Activated naive CD4-positive, alpha-beta T cell treated with Interleukin-2 at 50 U/mL for 16 hours (primary cell): Measurements from ENCODE around the gene SRSF12.
"Not testable (repeated sequence)": the region's sequence is repeated elsewhere in the genome, so short reads cannot be mapped to it uniquely, and the experiment has no call there.

ENCODE experiments used
- DNase-seq: peaks from one replicate; pipeline ENCODE4 v3.0.0-alpha.2; 2020

The SRSF12 gene

DNA sequence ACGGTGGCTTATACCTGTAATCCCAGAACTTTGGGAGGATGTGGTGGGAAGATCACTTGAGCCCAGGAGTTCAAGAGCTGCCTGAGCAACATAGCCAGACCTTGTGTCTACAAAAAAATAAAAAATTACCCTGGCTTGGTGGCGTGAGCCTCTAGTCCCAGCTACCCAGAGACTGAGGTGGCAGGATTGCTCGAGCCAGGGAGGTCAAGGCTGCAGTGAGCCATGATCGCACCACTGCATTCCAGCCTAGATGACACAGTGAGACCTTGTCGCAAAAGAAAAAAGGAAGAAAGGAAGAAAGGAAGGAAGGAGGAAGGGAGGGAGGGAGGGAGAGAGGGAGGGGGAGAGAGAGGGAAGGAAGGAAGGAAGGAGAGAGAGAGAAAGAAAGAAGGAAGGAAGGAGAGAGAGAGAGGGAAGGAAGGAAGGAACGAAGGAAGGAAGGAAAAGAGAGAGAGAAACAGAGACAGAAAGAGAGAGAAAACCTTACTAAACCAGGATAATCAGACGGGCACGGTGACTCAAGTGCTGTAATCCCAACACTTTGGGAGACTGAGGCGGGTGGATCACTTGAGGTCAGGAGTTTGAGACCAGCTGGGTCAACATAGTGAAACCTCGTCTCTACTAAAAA, 48.2 kb downstream of the SRSF12 start:
- DNase-seq: no peak

DNA sequence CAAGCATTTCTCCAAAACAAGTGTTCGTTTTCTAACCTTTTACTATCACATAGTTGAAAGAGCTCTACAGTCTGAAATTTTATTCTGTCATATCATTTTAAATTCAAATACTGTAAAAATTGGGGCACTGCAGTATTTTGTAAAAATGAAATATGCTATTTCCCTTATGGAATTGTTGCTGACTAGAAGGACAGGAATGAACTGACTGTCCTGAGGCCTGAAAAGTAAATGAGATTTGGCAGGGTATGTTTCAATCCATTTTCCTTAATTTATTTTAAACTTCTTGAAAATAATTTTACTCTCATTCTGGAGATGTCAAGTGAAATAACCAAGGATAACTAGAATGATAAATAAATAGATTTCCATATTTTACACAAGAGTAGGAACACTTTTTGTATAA, 49.2 kb downstream of the SRSF12 start:
- DNase-seq: no peak

DNA sequence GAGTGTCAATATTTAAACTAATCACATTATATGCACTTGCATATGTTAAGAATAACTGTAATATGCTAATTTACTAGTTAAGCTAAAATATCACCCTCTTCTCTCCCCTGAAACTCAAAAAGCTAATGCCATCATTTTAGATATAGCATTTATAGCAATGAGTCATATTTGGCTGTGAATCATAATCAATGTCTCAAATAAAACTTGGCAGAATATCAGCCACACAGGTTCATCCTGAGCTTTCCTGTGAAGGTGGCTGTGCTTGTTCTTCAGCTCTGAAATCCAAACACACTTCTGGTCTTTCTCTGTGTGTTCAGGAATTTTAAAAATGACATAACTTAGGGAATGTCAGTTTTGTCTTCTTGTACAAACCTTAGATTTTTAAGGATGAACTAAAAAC, 50.1 kb downstream of the SRSF12 start:
- DNase-seq: no peak

DNA sequence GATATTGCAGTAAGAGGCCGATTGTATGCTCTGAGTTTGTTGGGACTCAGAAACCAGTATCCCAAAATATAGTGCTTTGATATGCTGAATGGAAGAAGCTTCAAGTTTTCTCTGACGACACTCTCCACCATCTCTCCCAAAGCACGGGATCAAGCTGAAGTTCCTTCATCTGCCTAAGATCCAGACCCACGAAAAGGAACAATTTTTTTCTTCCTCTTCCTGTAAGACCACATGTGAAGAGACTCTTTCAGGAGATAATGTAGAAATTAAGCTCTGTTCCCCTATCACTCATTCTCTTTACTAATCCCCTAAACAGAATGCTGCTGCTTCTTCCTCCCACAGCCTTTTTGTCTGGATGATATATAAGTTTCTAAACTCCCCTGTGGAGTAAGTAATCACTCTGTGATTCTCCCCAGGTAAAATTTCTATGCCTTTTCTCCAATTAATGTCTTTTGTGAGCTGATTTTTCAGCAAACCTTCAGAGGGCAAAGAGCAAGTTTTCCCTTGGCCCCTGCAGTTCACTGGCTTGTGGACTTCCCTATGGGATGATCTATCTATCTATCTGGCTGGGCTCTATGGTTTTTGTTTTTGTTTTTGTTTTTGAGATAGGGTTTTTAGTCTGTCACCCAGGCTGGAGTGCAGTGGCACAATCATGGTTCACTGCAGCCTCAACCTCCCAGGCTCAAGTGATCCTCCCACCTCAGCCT, 50.8 kb downstream of the SRSF12 start:
- no peak for DNase-seq

DNA sequence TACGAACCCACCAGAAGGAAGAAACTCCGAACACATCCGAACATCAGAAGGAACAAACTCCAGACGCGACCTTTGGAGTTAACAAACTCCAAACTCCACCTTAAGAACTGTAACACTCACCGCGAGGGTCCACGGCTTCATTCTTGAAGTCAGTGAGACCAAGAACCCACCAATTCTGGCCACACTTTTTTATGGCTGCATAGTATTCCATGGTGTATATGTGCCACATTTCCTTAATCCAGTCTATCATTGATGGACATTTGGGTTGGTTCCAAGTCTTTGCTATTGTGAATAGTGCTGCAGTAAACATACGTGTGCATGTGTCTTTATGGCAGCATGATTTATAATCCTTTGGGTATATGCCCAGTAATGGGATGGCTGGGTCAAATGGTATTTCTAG, 51.8 kb downstream of the SRSF12 start:
- not testable (repeated sequence) for DNase-seq

DNA sequence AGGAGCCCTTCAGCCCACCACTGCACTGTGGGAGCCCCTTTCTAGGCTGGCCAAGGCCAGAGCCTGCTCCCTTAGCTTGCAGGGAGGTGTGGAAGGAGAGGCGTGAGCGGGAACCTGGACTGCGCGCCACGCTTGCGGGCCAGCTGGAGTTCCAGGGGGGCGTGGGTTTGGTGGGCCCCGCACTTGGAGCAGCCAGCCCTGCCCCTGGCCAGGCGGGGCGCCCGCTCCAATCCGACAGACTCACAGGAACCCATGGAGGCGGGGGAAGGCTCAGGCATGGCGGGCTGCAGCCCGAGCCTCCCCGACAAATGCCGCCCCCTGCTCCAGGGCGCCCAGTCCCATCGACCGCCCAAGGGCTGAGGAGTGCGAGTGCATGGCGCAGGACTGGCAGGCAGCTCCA, 52.9 kb downstream of the SRSF12 start:
- DNase-seq: not testable (repeated sequence)

DNA sequence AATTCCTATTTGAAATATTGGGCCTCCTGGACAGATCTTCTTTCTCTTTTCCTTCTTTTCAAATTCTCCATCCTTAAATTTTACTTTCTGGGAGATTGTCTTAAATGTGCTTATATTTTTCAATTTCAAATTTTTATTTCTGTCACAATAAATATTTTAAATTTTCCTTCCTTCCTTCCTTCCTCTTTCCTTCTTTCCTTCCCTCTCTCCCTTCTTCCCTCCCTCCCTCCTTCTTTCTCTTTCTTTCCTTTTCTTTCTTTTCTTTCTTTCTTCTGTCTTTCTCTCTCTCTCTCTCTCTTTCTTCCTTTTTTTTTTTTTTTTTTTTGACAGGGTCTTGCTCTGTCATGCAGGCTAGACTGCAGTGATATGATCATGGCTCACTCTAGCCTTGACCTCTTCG, 54.0 kb downstream of the SRSF12 start:
- no peak for DNase-seq

DNA sequence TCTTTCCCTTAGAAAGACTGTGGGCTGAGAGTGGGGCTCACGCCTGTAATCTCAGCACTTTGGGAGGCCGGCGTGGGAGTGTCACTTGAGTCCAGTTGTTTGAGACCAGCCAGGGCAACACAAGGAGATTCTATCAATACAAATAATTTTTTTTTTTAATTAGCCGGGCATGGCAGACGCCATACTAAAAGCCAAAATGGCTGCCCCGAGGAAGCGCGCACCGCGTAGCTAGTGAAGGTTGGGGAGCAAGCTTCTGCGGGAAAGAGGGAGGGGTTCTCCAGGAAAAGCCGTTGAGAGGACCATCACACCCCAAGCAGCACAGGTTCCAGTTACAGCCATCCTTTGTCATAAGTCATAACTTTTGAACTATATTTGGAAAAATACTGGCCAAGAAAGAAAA, 58.6 kb downstream of the SRSF12 start:
- DNase-seq: no peak

DNA sequence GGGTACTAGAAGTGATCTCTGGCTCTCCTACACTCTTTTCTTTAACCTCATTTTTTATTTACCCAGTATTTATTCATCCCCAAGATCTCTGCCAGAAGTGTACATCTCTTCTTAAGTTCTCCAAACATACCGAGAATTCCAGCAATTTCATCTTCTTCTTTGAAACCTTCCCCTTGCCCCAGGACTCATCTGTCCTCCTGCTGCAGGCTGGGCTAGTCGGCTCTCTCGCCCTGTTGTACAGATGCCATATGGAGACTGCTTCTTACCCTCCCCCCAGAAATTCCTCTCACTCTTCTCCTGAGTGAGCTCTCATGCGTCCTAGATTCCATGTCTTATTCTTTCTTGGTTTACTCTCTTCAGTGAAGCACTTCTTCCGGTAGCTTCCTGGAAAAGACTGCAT, 59.2 kb downstream of the SRSF12 start:
- DNase-seq: no peak

DNA sequence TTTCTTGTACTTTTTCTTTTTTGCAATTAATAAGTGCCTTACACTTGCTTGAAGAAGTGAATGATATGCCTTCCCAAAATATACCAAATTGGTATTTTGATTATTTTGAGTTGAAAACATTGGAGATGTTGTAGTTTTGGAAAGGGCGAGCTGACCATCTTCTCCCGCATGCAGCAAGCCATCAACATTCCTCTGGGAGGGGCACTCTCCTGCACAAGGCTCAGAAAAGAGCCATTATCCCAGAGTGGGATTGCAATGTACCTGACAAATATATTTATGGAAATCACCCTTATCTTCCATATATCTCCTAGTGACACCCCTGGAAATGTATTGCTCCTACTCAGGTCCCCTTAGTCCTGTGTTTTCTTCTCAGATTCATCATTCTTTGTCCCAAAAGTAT, 60.1 kb downstream of the SRSF12 start:
- DNase-seq: no peak

DNA sequence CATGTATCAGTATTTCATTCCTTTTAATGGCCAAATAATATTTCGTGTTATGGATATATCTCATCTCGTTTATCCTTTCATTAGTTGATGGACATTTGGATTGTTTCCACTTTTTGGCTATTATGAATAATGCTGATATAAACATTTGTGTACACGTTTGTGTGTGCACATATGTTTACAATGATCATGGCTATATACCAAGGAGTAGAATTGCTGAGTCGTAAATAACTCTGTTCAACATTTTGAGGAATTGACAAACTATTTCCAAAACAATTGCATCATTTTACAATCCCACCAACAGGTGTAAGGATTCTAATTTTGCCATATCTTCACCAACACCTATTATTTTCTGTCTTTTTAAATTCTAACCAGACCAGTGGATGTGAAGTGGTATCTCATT, 63.7 kb downstream of the SRSF12 start:
- no peak for DNase-seq

DNA sequence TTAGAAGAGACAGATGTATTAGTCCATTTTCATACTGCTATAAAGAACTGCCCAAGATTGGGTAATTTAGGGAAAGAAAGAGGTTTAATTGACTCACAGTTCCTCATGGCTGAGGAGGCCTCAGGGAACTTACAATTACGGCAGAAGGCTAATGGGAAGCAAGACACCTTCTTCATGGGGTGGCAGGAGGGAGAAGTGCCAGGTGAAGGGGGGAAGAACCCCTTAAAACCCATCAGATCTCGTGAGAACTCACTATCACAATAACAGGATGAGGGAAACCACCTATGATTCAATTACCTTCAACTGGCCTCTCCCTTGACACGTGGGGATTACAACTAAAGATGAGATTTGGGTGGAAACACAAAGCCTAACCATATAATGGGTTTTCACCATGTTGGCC, 66.2 kb downstream of the SRSF12 start:
- no peak for DNase-seq

DNA sequence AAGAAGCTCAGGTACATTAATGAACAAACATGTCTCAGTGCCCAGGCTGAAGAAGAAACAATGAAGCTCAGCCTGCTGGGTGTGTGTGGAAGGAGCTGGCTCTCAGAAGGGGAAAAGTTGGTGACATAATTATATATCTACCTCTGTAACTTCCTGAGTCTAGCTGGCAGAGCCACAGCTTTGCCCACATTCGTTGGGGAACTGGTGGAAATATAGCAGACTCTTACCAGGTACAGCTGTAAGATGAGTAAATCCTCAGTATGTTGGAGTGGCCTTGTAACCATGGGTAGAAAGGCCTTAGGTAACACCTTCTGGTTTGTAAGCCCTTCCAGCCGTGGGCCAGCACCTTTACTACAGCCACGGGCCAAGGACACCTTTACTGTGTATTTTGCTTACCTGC, 67.2 kb downstream of the SRSF12 start:
- no peak for DNase-seq

DNA sequence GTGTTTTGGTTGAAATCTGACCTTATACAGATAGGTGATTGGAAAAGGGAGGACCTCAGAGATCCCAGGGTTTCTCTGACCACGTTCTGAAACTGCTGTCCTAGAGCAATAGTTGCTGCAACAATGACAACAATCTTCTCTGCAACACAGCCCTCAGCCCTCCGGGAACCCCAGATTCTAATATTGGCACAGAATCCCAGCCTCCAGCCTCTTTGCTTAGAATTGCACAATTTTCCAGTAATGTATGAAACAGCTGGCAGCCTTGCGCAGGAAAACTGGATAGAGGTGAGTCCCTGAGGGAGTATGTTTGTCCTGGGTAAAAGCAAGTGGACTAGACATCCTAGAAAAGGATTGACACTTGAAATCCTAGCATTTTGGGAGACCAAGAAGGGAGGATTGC, 67.7 kb downstream of the SRSF12 start:
- no peak for DNase-seq

DNA sequence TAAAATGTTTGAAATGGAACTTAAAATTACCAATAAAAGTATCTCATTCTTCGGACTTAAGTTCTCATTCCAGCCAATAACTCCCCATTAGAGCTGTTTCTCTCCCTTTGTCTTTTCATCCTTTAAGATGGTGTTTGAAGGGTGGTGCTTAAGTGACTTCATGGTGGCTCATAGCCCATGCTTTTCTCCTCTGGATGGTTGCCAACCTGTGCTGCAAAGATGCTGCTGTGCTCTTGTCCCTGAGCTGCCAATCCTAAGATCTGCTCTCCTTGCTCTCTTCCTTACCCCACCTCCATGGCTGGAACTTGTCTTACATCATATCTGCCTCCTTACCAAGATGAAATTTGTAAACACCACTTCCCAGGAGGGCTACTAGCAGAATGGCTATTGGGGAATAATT, 68.9 kb downstream of the SRSF12 start:
- no peak for DNase-seq

DNA sequence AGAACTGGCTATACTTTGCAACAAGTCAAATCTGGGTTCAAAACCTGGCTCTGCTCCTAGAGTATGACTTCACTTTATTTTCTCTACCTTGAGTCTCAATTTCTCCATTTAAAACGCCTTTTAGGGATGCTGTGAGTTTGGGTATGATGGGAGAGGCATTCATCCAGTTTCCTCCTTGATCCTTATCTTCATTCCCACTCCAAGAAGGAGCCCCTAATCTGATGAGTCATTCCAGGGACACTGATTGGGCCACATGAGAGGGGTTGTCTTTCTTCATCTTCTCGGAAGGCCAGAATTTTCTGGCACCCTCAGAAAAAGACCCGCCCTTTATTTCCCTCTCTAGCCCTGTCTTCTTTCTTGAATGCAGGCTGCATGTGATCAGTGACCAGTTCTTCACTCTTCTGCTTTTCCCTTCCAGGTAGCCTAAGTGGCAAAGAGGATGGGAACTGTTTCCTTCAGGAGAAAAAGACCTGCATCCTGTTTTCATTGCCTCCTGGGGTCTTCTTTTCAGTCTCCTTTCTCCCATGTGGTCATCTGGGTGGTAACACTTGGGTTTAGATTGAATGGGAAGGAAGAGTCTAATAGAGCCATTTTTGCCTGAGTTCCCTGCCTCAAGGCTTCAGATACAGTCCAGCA, 69.5 kb downstream of the SRSF12 start:
- no peak for DNase-seq

DNA sequence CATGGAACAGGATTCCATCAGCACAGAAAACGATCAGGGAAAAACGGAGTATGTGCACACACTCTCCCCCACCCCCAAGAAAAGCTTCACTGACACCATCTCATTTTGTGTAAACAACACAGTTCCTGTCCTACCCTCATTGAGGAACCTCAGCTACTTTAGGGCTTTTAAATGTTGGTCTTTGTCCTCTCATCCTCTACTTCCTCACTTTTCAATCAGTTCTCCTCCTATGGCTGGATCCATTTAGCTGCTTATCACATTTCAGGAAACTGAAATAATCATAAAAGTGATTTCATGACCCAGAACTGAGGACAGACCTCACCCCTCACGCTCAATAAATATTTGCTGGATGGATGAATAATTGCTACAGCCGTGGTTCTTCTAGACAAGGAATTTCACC, 70.4 kb downstream of the SRSF12 start:
- no peak for DNase-seq
